Measurements from ENCODE around the gene ENGASE. TPM values are rescaled to one million over a fixed set of nuclear protein-coding genes. Genes with fewer than 3 reads are reported as not detected.

The ENGASE gene
- total and polyA plus RNA-seq, 2 of the 4 experiments (the other 2 are of a cell fraction): 3.9 to 12.1 TPM

DNA sequence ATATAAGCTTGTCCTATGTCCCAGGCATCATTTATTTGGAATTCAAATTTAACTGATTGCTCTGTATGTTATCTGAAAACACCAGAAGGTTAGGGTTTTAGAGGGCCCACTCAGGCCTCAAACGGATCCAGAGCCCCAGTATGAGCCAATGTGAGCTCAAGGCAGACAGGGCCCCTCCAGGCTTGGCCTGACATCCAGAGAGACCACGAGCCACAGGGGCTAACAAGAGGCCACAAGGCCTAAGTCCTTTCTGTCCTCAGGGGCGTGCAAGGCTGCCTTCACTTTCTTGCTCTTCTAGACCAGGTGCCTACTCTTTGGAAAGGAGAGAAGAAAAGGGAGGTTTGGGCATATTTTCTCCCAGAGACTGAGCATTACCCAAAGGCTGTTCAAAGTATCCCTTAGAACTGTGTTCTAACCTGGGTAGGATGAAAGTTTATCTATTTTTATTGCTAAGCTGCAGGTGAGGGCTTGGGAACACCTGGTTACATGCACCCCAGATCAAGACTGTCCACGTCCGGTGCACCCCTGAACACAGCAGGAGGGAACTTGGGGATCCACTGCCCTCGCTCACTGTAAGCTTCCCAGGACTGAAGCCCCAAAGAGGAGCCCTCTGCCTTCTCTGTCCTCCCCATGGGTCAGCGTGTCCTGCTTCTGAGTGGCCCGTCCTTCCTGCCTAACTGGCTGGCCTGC is 1.5 kb upstream of the ENGASE start:
- intact Hi-C loops (cut with micrococcal nuclease) (no loop called here), dilution Hi-C loops (cut with HindIII; ENCODE audit: low sequenced_read_pairs, unreplicated experiment) (no loop called here), in situ Hi-C loops (cut with MboI; ENCODE audit: low sequenced_read_pairs) (no loop called here)
- CTCF ChIA-PET: interaction anchor here (1.4 to 1.6 kb wide), 2 partner anchors 8 to 10 kb away, joined by 3 to 6 read pairs; no protein-coding TSS in a partner anchor
- ATAC-seq (ENCODE audit: low read depth): no peak
- Histone ChIP-seq H3K4me3 (ENCODE audit: insufficient read depth, low read depth, low read length) (no peak overlapping the region), H2AK5ac (ENCODE audit: low read depth, low read length) (no peak overlapping the region), H3K36me3 (ENCODE audit: control insufficient read depth, insufficient read depth, low read length) (0 out of 2 replicates have a peak, but pooled peaks cover 1% of the 10 kb centered on the region), H4K5ac (ENCODE audit: low read depth, low read length) (no peak overlapping the region), H3K9me3 (ENCODE audit: control insufficient read depth, insufficient read depth, low read length) (no peaks in the 10 kb centered on the region), H3K4ac (ENCODE audit: low read depth, low read length) (no peak overlapping the region), H3K18ac (ENCODE audit: low read depth, low read length) (no peak overlapping the region), H3K27me3 (ENCODE audit: control insufficient read depth, insufficient read depth, low read length) (peaks cover 10% of the 10 kb centered on the region), H2AK9ac (replicated peaks; ENCODE audit: low read depth, low read length, poor library complexity) (no peak overlapping the region), H2AFZ (replicated peaks; ENCODE audit: low read length, poor library complexity) (no peak overlapping the region), H3K9me1 (ENCODE audit: insufficient read depth, low read length) (no peaks in the 10 kb centered on the region; the same call in 1 of the 2 replicates), H4K8ac (ENCODE audit: low read depth in 2 of 2, low read length in 2 of 2) (no peak overlapping the region), H2BK20ac (ENCODE audit: low read depth, low read length) (no peak overlapping the region), H3K9ac (ENCODE audit: low read depth, low read length) (no peak overlapping the region), H4K20me1 (ENCODE audit: insufficient read depth, low read length) (no peaks in the 10 kb centered on the region), H2BK5ac (ENCODE audit: low read depth, low read length, poor library complexity, severe bottlenecking) (no peak overlapping the region), H3K14ac (replicated peaks; ENCODE audit: low read depth, low read length) (no peak overlapping the region), H3K27ac (ENCODE audit: insufficient read depth, low read length) (no peak overlapping the region), H3K79me1 (ENCODE audit: low read depth in 1 of 2, low read length in 2 of 2) (peaks cover 0 to 13% of the 10 kb centered on the region in 2 experiments; a peak in 2 of 4 replicates), H4K91ac (ENCODE audit: insufficient read depth, low read depth, low read length) (no peak overlapping the region), H3K4me1 (ENCODE audit: control insufficient read depth, insufficient read depth, low read length) (0 out of 2 replicates have a peak, but pooled peaks cover 2% of the 10 kb centered on the region), H2BK15ac (ENCODE audit: low read depth, low read length) (no peak overlapping the region), H2BK120ac (ENCODE audit: low read depth, low read length) (no peak overlapping the region), H3K4me2 (ENCODE audit: low read depth, low read length) (no peak overlapping the region), H3K56ac (ENCODE audit: extremely low read depth, insufficient read depth, low read length) (no peak overlapping the region), H3K23ac (ENCODE audit: low read depth, low read length) (no peak overlapping the region)
- POLR2A ChIA-PET (ENCODE audit: unreplicated experiment): interaction anchor here (0.6 kb wide), 1 partner anchor 1004 kb away, joined by 4 read pairs; no protein-coding TSS in a partner anchor
- no peak for DNase-seq
- 84% methylated on average over 4 of the region's 8 CpGs; no CpG with 5 or more reads in 1 of the 2 experiments for WGBS, 2 experiments (ENCODE audit: extremely low coverage in 2 of 2, insufficient read length in 1 of 2)
- BruUV-seq (replicated peaks): no TSS peak
- no peak for TF ChIP-seq RCOR1 (IDR thresholded peaks at IDR 0.05; ENCODE audit: insufficient replicate concordance, low read length)
- no peak for TF ChIP-seq BHLHE40 (IDR thresholded peaks at IDR 0.05; ENCODE audit: low read depth, low read length)
- no peak for TF ChIP-seq SMC3 (IDR thresholded peaks at IDR 0.05; ENCODE audit: low read depth, low read length)
- TF ChIP-seq CHD1 (IDR thresholded peaks at IDR 0.05; ENCODE audit: low read depth, low read length): no peak
- TF ChIP-seq ELK1 (IDR thresholded peaks at IDR 0.05; ENCODE audit: borderline replicate concordance, low read depth, low read length): no peak
- no peak for TF ChIP-seq NFE2L2 (IDR thresholded peaks at IDR 0.05; ENCODE audit: low read depth, low read length)
- TF ChIP-seq MAZ (IDR thresholded peaks at IDR 0.05; ENCODE audit: borderline replicate concordance, low read depth, low read length): no peak
- no peak for TF ChIP-seq FOS (IDR thresholded peaks at IDR 0.05; ENCODE audit: low read depth, low read length)
- no peak for TF ChIP-seq CTCF (conservative IDR thresholded peaks at IDR 0.05; ENCODE audit: low read depth, low read length)
- no peak for TF ChIP-seq RFX5 (IDR thresholded peaks at IDR 0.05; ENCODE audit: low read depth, low read length)
- TF ChIP-seq MAFK (IDR thresholded peaks at IDR 0.05; ENCODE audit: low read depth, low read length): no peak
- TF ChIP-seq MXI1 (IDR thresholded peaks at IDR 0.05; ENCODE audit: borderline replicate concordance, low read depth, low read length): no peak
- TF ChIP-seq RAD21 (IDR thresholded peaks at IDR 0.05; ENCODE audit: low read length): no peak
- no peak for TF ChIP-seq POLR2A (IDR thresholded peaks at IDR 0.05; ENCODE audit: low read depth, low read length)
- no peak for TF ChIP-seq USF2 (IDR thresholded peaks at IDR 0.05; ENCODE audit: low read depth, low read length)
